ENCODE measurements around the gene SMIM10L2A.

- no peak for TF ChIP-seq CTCF (conservative IDR thresholded peaks at IDR 0.05 in 1 of 2, IDR thresholded peaks at IDR 0.05 in 1 of 2; ENCODE audit: low read depth in 1 of 2, low read length in 2 of 2)
- no peak for TF ChIP-seq EZH2 (IDR thresholded peaks at IDR 0.05; ENCODE audit: low read length, missing control alignments)
Measured at GRCh38 chrX:135436456-135436855, 14.7 kb downstream of the SMIM10L2A start.

Data from fibroblast of lung (primary cell).